ENCODE data around the gene NDNF. TPM values are rescaled to one million over a fixed set of nuclear protein-coding genes. Genes with fewer than 3 reads are reported as not detected.

Gene NDNF
- total and polyA plus RNA-seq, 2 donors (not counting 1 experiment from before 2014, with no cell fraction given): 6.4 to 9.6 TPM

- Histone ChIP-seq H3K36me3 (ENCODE audit: control insufficient read depth, insufficient read depth, low read length) (no peaks in the 10 kb centered on the region), H3K79me2 (ENCODE audit: control insufficient read depth, insufficient read depth, low read length) (peaks cover 2% of the 10 kb centered on the region), H2AFZ (ENCODE audit: low read length) (no peak overlapping the region), H3K4me3 (replicated peaks in 1 of 4; ENCODE audit: control extremely low read depth in 1 of 4, insufficient read depth in 1 of 4, low read depth in 3 of 4, low read length in 4 of 4) (no peak overlapping the region), H3K9me3 (ENCODE audit: control insufficient read depth, insufficient read depth, low read depth, low read length) (no peaks in the 10 kb centered on the region), H3K4me1 (ENCODE audit: control insufficient read depth, extremely low read depth, insufficient read depth, low read length) (peaks cover 3% of the 10 kb centered on the region), H3K4me2 (ENCODE audit: extremely low read depth, insufficient read depth, low read length) (no peak overlapping the region), H3K27ac (ENCODE audit: insufficient read depth, low read length) (no peak overlapping the region), H4K20me1 (ENCODE audit: control insufficient read depth, extremely low read depth, insufficient read depth, low read length) (no peaks in the 10 kb centered on the region), H3K9ac (ENCODE audit: insufficient read depth, low read length) (no peak overlapping the region), H3K27me3 (ENCODE audit: control insufficient read depth, insufficient read depth, low read length) (no peaks in the 10 kb centered on the region)
- DNase-seq (ENCODE audit: low read depth in 2 of 2): peak in 1 of 2 donors; percentile 3
- TF ChIP-seq CTCF (conservative IDR thresholded peaks at IDR 0.05 in 1 of 2, IDR thresholded peaks at IDR 0.05 in 1 of 2; ENCODE audit: low read depth in 1 of 2, low read length in 2 of 2): no peak
- no peak for TF ChIP-seq EZH2 (IDR thresholded peaks at IDR 0.05; ENCODE audit: low read length, missing control alignments)
Observed at GRCh38 chr4:121064482-121064881, 7.9 kb downstream of the NDNF start.

GRCh38 chr4:121062521-121062920 is 9.8 kb downstream of the NDNF start:
- DNase-seq (ENCODE audit: low read depth in 2 of 2): peak; percentile 29 to 46
- H2AFZ ChIP-seq (ENCODE audit: low read length): no peak overlapping the region
- H3K27ac ChIP-seq (ENCODE audit: insufficient read depth, low read length): no peak overlapping the region
- H3K36me3 ChIP-seq (ENCODE audit: control insufficient read depth, insufficient read depth, low read length): no peaks in the 10 kb centered on the region
- no peaks in the 10 kb centered on the region for H3K79me2 ChIP-seq (ENCODE audit: control insufficient read depth, insufficient read depth, low read length)
- no peaks in the 10 kb centered on the region for H3K9me3 ChIP-seq (ENCODE audit: control insufficient read depth, insufficient read depth, low read depth, low read length)
- H3K4me3 ChIP-seq (replicated peaks in 1 of 4; ENCODE audit: control extremely low read depth in 1 of 4, insufficient read depth in 1 of 4, low read depth in 3 of 4, low read length in 4 of 4): peak overlapping the region in 1 of 4 experiments; percentile 2
- no peaks in the 10 kb centered on the region for H3K4me1 ChIP-seq (ENCODE audit: control insufficient read depth, extremely low read depth, insufficient read depth, low read length)
- H3K27me3 ChIP-seq (ENCODE audit: control insufficient read depth, insufficient read depth, low read length): no peaks in the 10 kb centered on the region
- no peak overlapping the region for H3K9ac ChIP-seq (ENCODE audit: insufficient read depth, low read length)
- TF ChIP-seq EZH2 (IDR thresholded peaks at IDR 0.05; ENCODE audit: low read length, missing control alignments): no peak
- TF ChIP-seq CTCF (conservative IDR thresholded peaks at IDR 0.05 in 1 of 2, IDR thresholded peaks at IDR 0.05 in 1 of 2; ENCODE audit: low read depth in 1 of 2, low read length in 2 of 2): no peak
- no peaks in the 10 kb centered on the region for H4K20me1 ChIP-seq (ENCODE audit: control insufficient read depth, extremely low read depth, insufficient read depth, low read length)
- H3K4me2 ChIP-seq (ENCODE audit: extremely low read depth, insufficient read depth, low read length): peak overlapping the region; percentile 45

GRCh38 chr4:121061861-121062260 is 10.5 kb downstream of the NDNF start:
- Histone ChIP-seq H3K27ac (ENCODE audit: insufficient read depth, low read length) (no peak overlapping the region), H3K36me3 (ENCODE audit: control insufficient read depth, insufficient read depth, low read length) (no peaks in the 10 kb centered on the region), H4K20me1 (ENCODE audit: control insufficient read depth, extremely low read depth, insufficient read depth, low read length) (no peaks in the 10 kb centered on the region), H3K27me3 (ENCODE audit: control insufficient read depth, insufficient read depth, low read length) (no peaks in the 10 kb centered on the region), H3K4me3 (replicated peaks in 1 of 4; ENCODE audit: control extremely low read depth in 1 of 4, insufficient read depth in 1 of 4, low read depth in 3 of 4, low read length in 4 of 4) (no peak overlapping the region), H3K9ac (ENCODE audit: insufficient read depth, low read length) (no peak overlapping the region), H3K4me1 (ENCODE audit: control insufficient read depth, extremely low read depth, insufficient read depth, low read length) (no peaks in the 10 kb centered on the region), H2AFZ (ENCODE audit: low read length) (no peak overlapping the region), H3K9me3 (ENCODE audit: control insufficient read depth, insufficient read depth, low read depth, low read length) (no peaks in the 10 kb centered on the region), H3K4me2 (ENCODE audit: extremely low read depth, insufficient read depth, low read length) (no peak overlapping the region), H3K79me2 (ENCODE audit: control insufficient read depth, insufficient read depth, low read length) (no peaks in the 10 kb centered on the region)
- no peak for DNase-seq (ENCODE audit: low read depth in 2 of 2)
- TF ChIP-seq CTCF (conservative IDR thresholded peaks at IDR 0.05 in 1 of 2, IDR thresholded peaks at IDR 0.05 in 1 of 2; ENCODE audit: low read depth in 1 of 2, low read length in 2 of 2): no peak
- no peak for TF ChIP-seq EZH2 (IDR thresholded peaks at IDR 0.05; ENCODE audit: low read length, missing control alignments)

Data from fibroblast of lung (primary cell).